ENCODE data around the gene QSOX2.

QSOX2 gene

GRCh38 chr9:136248951-136249876, 3.6 kb upstream of the QSOX2 start:
- Histone ChIP-seq H4K20me1 (ENCODE audit: insufficient read depth, low read length, poor library complexity, severe bottlenecking) (peaks cover 9% of the 10 kb centered on the region), H3K4me2 (ENCODE audit: low read depth, low read length, poor library complexity, severe bottlenecking) (no peak overlapping the region), H3F3A (ENCODE audit: low read depth) (peaks cover 3% of the 10 kb centered on the region; the same call in 1 of the 2 replicates), H3K79me2 (ENCODE audit: insufficient read depth, low read length) (peaks cover 10% of the 10 kb centered on the region), H3K9me2 (replicated peaks; ENCODE audit: low read depth, low read length) (no peaks in the 10 kb centered on the region), H2AFZ (ENCODE audit: low read length) (no peak overlapping the region), H3K27me3 (ENCODE audit: insufficient read depth, low read length, poor library complexity, severe bottlenecking) (no peaks in the 10 kb centered on the region), H3K36me3 (ENCODE audit: insufficient read depth, low read length) (no peaks in the 10 kb centered on the region), H3K4me3 (ENCODE audit: low read length, poor library complexity, severe bottlenecking) (no peak overlapping the region), H3K9me3 (ENCODE audit: insufficient read depth, low read depth, low read length) (no peaks in the 10 kb centered on the region), H3K9ac (ENCODE audit: low read depth, low read length, poor library complexity, severe bottlenecking) (no peak overlapping the region), H3K4me1 (ENCODE audit: insufficient read depth, low read length, poor library complexity, severe bottlenecking) (peaks cover 13% of the 10 kb centered on the region)
- TF ChIP-seq CTCF (conservative IDR thresholded peaks at IDR 0.05; ENCODE audit: low read length) (no peak), EZH2phosphoT487 (IDR thresholded peaks at IDR 0.05; ENCODE audit: borderline replicate concordance) (no peak)

GRCh38 chr9:136247947-136248637, 2.5 kb upstream of the QSOX2 start:
- Histone ChIP-seq H3K27me3 (ENCODE audit: insufficient read depth, low read length, poor library complexity, severe bottlenecking) (no peaks in the 10 kb centered on the region), H3K9me3 (ENCODE audit: insufficient read depth, low read depth, low read length) (no peaks in the 10 kb centered on the region), H3K79me2 (ENCODE audit: insufficient read depth, low read length) (peaks cover 21% of the 10 kb centered on the region), H3K36me3 (ENCODE audit: insufficient read depth, low read length) (no peaks in the 10 kb centered on the region), H2AFZ (ENCODE audit: low read length) (no peak overlapping the region), H3K4me1 (ENCODE audit: insufficient read depth, low read length, poor library complexity, severe bottlenecking) (peaks cover 24% of the 10 kb centered on the region), H4K20me1 (ENCODE audit: insufficient read depth, low read length, poor library complexity, severe bottlenecking) (peaks cover 20% of the 10 kb centered on the region), H3F3A (ENCODE audit: low read depth) (peaks cover 6% of the 10 kb centered on the region; the same call in 1 of the 2 replicates), H3K9ac (ENCODE audit: low read depth, low read length, poor library complexity, severe bottlenecking) (no peak overlapping the region), H3K4me2 (ENCODE audit: low read depth, low read length, poor library complexity, severe bottlenecking) (no peak overlapping the region), H3K4me3 (ENCODE audit: low read length, poor library complexity, severe bottlenecking) (no peak overlapping the region), H3K9me2 (replicated peaks; ENCODE audit: low read depth, low read length) (no peaks in the 10 kb centered on the region)
- TF ChIP-seq CTCF (conservative IDR thresholded peaks at IDR 0.05; ENCODE audit: low read length) (no peak), EZH2phosphoT487 (IDR thresholded peaks at IDR 0.05; ENCODE audit: borderline replicate concordance) (no peak)

GRCh38 chr9:136247551-136247916, 1.9 kb upstream of the QSOX2 start:
- TF ChIP-seq EZH2phosphoT487 (IDR thresholded peaks at IDR 0.05; ENCODE audit: borderline replicate concordance): no peak
- Histone ChIP-seq H3K27me3 (ENCODE audit: insufficient read depth, low read length, poor library complexity, severe bottlenecking) (no peaks in the 10 kb centered on the region), H3K4me2 (ENCODE audit: low read depth, low read length, poor library complexity, severe bottlenecking) (no peak overlapping the region), H3K36me3 (ENCODE audit: insufficient read depth, low read length) (no peaks in the 10 kb centered on the region), H3K9ac (ENCODE audit: low read depth, low read length, poor library complexity, severe bottlenecking) (no peak overlapping the region), H2AFZ (ENCODE audit: low read length) (no peak overlapping the region), H3K79me2 (ENCODE audit: insufficient read depth, low read length) (peaks cover 27% of the 10 kb centered on the region), H3F3A (ENCODE audit: low read depth) (peaks cover 6% of the 10 kb centered on the region; the same call in 1 of the 2 replicates), H3K9me3 (ENCODE audit: insufficient read depth, low read depth, low read length) (no peaks in the 10 kb centered on the region), H3K4me3 (ENCODE audit: low read length, poor library complexity, severe bottlenecking) (no peak overlapping the region), H3K9me2 (replicated peaks; ENCODE audit: low read depth, low read length) (no peaks in the 10 kb centered on the region), H4K20me1 (ENCODE audit: insufficient read depth, low read length, poor library complexity, severe bottlenecking) (peaks cover 21% of the 10 kb centered on the region), H3K4me1 (ENCODE audit: insufficient read depth, low read length, poor library complexity, severe bottlenecking) (peaks cover 30% of the 10 kb centered on the region)

Measured in Loucy (cell line).